SH-SY5Y (cell line): ENCODE measurements around the gene TUBD1.

Source experiments
- GATA2 ChIP-seq: IDR thresholded peaks from 2 replicates; pipeline ENCODE4 v1.6.1; 2011; ENCODE audit warnings: mild to moderate bottlenecking, low read depth, low read length
- GATA3 ChIP-seq: IDR thresholded peaks from 2 replicates; pipeline ENCODE4 v1.6.1; 2011; ENCODE audit warnings: low read depth, mild to moderate bottlenecking, low read length, moderate library complexity

The TUBD1 gene

DNA sequence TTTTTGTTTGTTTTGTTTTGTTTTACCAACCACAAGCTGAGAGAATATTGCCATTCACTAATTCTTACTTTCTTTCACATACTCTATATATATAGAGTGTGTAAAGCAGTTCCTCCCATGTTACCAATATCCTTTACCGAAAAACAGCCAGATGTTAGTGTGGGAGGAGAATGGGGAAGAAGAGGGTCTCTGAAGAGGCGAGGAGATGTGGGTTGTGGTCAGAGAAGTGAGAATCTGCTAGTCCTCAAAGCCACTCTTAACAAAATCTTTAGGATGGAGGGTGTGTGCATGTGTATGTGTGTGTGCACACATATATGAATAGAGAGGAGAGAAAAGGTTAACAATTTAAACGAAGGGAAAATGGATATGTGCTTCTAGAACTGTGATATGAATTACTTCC lies 80.6 kb downstream of the TUBD1 start:
- TF ChIP-seq GATA2 (no peak), GATA3 (no peak)

DNA sequence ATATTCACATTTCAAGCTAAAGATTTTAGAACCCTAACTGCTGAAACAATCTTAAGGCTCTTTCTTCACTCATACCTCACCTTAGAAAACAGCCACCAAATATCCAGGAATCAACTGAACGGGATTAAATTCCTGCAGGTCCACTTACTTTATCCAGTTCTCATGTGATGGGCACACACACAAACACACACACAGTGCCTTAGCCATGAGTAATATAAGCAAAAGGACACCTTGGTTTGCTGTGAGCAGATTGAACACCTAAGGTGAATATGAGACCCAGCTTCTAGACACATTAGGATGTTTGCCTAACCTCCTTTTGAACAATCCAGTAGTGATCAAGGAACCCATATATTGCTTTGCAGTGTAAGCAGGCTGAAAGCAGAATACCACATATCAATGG lies 81.5 kb downstream of the TUBD1 start:
- TF ChIP-seq GATA3 = no peak
- no peak for TF ChIP-seq GATA2

DNA sequence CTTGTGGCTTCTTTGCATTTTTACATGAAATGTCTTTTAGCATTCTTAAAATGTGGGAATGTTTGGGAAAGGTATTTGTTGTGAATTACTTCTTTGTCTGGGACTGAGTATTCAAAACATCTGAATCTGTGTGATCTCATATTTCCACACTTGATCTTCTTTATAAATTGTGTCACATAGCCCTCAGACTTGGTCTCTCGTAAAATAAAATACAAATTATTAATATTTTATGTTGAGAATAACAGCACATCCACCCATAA lies 81.9 kb downstream of the TUBD1 start:
- TF ChIP-seq GATA3 = no peak
- no peak for TF ChIP-seq GATA2
